Stimulated activated CD8-positive, alpha-beta memory T cell treated with anti-CD3 and anti-CD28 coated beads, Interleukin-4, amount 100 ng/mL, for 1 hour (primary cell): ENCODE measurements around the gene IGFALS.

ENCODE experiments used
- DNase-seq, 2 donors: peaks; one replicate each; pipeline ENCODE4 v3.0.0-alpha.2; 2020; ENCODE audit warnings: low read depth in 2 of 2, low spot score in 1 of 2

The IGFALS gene

GRCh38 chr16:1745900-1746692 is 47.4 kb downstream of the IGFALS start:
- no peak for DNase-seq

DNA sequence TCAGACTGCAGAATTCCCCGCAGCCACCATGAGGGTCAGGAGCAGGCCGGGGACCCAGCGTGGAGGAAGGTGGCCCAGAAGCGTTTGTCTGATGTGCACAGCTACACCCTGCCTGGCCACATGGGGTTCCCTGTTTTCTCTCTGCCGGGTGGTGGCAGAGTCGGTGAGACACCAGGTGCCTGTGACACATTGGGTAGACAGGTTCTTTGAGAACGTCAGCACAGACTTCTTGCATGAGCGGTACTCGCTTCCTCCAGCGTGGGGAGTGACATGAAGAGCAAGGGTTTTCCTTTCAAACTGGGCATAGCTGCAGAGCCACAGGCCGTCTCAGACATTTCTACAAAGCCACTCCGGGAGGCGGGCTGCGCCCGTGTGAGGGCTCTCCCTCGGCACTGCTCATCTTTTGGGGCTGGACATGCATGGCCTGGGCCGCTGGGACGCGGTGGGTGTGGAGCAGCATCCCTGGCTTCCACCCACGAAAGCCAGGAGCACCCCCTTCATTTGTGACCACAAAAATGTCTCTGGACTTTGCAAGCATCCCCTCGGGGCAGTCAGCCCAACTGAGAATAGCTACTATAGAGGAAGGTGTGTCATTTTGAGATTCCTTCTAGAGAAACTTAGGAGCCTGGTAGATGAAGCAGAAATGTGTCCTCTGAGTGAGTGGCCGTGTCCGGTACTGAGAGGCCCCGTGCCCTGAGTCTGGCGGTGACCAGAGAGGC is 48.2 kb downstream of the IGFALS start:
- no peak for DNase-seq

GRCh38 chr16:1744338-1744840 is 49.1 kb downstream of the IGFALS start:
- no peak for DNase-seq

- DNase-seq = no peak
Observed at GRCh38 chr16:1743376-1744337, 49.8 kb downstream of the IGFALS start.

- DNase-seq = no peak
Observed at GRCh38 chr16:1741553-1742165, 51.8 kb downstream of the IGFALS start.

GRCh38 chr16:1740781-1741490 is 52.6 kb downstream of the IGFALS start:
- DNase-seq = no peak
